ENCODE results near the gene CLRN3. TPM values are rescaled to one million over a fixed set of nuclear protein-coding genes. Genes with fewer than 3 reads are reported as not detected.

Gene CLRN3
- total RNA-seq, 2 experiments from 2014 or later, result not detected

- intact Hi-C loops (cut with micrococcal nuclease), result no loop called here
- Mint-ChIP-seq H3K9me3 (no peaks in the 10 kb centered on the region), H3K4me1 (ENCODE audit: low read depth) (peaks cover 9% of the 10 kb centered on the region), H3K27ac (no peak overlapping the region), H3K36me3 (ENCODE audit: low read depth) (no peaks in the 10 kb centered on the region), H3K4me3 (no peak overlapping the region), H3K27me3 (no peaks in the 10 kb centered on the region)
- POLR2A ChIA-PET, result no interaction called here
- peak; percentile 64 for ATAC-seq
- TF ChIP-seq CTCF (IDR thresholded peaks at IDR 0.05), result no peak
- CTCF ChIA-PET, result interaction anchor here (0.7 to 3.2 kb wide), 4 partner anchors 13 to 149 kb away, joined by 3 to 12 read pairs (median 4); partner anchors contain the start of gene PTPRE
- peak; percentile 24 for DNase-seq
Measured at GRCh38 chr10:127919418-127920271, 26.9 kb upstream of the CLRN3 start.

DNA sequence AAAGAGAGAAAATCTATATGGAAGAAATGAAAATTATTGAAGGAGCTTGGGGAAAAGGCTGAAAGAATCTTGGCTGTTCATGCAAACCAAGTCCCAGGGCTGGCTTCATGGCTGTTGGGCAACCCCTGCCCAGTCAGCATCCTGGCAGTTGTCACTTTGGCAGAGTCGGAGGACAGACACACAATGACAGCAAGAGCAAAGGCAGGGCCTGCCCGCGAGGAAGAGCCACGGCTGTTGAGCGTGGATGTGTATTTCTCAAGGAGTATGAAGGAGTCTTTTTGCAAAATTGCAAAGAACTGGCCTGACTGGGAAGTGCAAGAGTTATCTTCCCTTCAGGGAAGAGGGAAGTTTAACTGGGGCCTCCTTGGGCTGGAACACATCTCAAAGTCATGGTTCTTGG is 25.8 kb upstream of the CLRN3 start:
- H3K27me3 Mint-ChIP-seq, result no peaks in the 10 kb centered on the region
- ChIA-PET CTCF (interaction anchor here (0.7 to 3.2 kb wide), 3 partner anchors 12 to 656 kb away, joined by 3 to 12 read pairs (median 3); partner anchors contain the start of gene PTPRE), POLR2A (no interaction called here)
- H3K27ac Mint-ChIP-seq, result no peak overlapping the region
- ATAC-seq (no peak), DNase-seq (no peak)
- H3K4me1 Mint-ChIP-seq (ENCODE audit: low read depth), result peaks cover 9% of the 10 kb centered on the region
- no peak for TF ChIP-seq CTCF (IDR thresholded peaks at IDR 0.05)
- no peaks in the 10 kb centered on the region for H3K9me3 Mint-ChIP-seq
- H3K4me3 Mint-ChIP-seq, result no peak overlapping the region
- H3K36me3 Mint-ChIP-seq (ENCODE audit: low read depth), result no peaks in the 10 kb centered on the region
- intact Hi-C loops (cut with micrococcal nuclease), result no loop called here

GRCh38 chr10:127916826-127917225 is 24.1 kb upstream of the CLRN3 start:
- Mint-ChIP-seq H3K4me3 (no peak overlapping the region), H3K4me1 (ENCODE audit: low read depth) (peaks cover 9% of the 10 kb centered on the region), H3K27ac (no peak overlapping the region), H3K36me3 (ENCODE audit: low read depth) (no peaks in the 10 kb centered on the region), H3K27me3 (no peaks in the 10 kb centered on the region), H3K9me3 (no peaks in the 10 kb centered on the region)
- ATAC-seq (no peak), DNase-seq (no peak)
- no peak for TF ChIP-seq CTCF (IDR thresholded peaks at IDR 0.05)
- POLR2A ChIA-PET, result no interaction called here
- intact Hi-C loops (cut with micrococcal nuclease), result no loop called here
- CTCF ChIA-PET, result no interaction called here

DNA sequence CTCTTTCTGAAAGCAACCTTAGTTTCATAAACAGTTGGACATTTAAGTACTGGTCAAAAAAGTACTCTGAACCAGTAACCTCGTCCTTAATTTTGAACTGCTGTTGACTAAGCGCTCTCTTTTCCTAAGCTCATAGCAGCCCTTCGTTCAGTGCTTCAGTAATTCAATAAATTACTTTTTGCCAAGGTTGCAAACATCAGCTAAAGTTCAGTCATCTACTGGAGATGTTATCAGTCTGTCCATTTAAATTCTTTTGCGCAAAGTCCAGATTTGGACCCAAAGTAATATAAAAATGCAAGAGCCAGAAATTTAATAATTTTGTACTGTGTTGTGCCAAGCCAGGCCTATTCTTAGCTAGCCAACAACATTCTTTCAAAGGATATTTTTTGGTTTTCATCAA is 22.6 kb upstream of the CLRN3 start:
- intact Hi-C loops (cut with micrococcal nuclease), result no loop called here
- CTCF ChIA-PET, result interaction anchor here (2.6 kb wide), 1 partner anchor 96 kb away, joined by 9 read pairs; no protein-coding TSS in a partner anchor

More for the DNA sequence above, 22.6 kb upstream of the CLRN3 start:
- POLR2A ChIA-PET, result no interaction called here
- no peak for TF ChIP-seq CTCF (IDR thresholded peaks at IDR 0.05)
- Mint-ChIP-seq H3K36me3 (ENCODE audit: low read depth) (no peaks in the 10 kb centered on the region), H3K9me3 (no peaks in the 10 kb centered on the region), H3K4me3 (no peak overlapping the region), H3K27ac (no peak overlapping the region), H3K27me3 (no peaks in the 10 kb centered on the region), H3K4me1 (ENCODE audit: low read depth) (peaks cover 7% of the 10 kb centered on the region)
- ATAC-seq, result no peak
- no peak for DNase-seq

All from activated CD8-positive, alpha-beta T cell treated with anti-CD3 and anti-CD28 coated beads for 36 hours (primary cell).